SK-N-MC (cell line): ENCODE results near the gene ALS2.

Source experiments
- EZH2 ChIP-seq: fragments of 200-600 bp; sonication (generic); IDR thresholded peaks from one replicate; pipeline ENCODE4 v1.6.1; 2017; ENCODE audit warnings: antibody characterized with exemption
- POLR2AphosphoS5 ChIP-seq: IDR thresholded peaks from 2 replicates; pipeline ENCODE4 v1.6.1; 2012; ENCODE audit warnings: mild to moderate bottlenecking, low read depth, low read length, borderline replicate concordance

DNA sequence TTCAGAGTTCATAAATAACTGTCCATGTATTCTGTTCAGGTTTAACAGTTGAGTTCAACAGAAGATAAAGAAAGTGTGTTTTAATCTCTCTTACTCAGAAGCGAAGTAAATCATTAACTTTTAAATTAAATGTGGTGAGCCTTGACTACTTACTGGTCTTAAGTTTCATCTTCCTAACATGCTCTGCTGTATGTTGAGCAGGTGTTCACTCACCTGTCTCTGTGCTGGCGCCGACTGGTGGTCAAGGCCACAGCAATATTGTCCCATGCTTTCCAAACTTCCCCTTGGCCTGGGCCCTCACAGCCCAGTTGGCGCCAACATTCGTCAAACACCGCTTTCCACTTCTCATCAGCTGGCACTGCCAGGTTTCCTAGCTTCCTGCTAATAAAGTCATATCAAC lies 65.3 kb downstream of the ALS2 start:
- TF ChIP-seq EZH2 (no peak), POLR2AphosphoS5 (no peak)
